ENCODE data around the gene CIAO2A. TPM values are rescaled to one million over a fixed set of nuclear protein-coding genes. Genes with fewer than 3 reads are reported as not detected.

CIAO2A gene
- total RNA-seq, 1 experiment from 2014 or later, result 74.4 TPM

DNA sequence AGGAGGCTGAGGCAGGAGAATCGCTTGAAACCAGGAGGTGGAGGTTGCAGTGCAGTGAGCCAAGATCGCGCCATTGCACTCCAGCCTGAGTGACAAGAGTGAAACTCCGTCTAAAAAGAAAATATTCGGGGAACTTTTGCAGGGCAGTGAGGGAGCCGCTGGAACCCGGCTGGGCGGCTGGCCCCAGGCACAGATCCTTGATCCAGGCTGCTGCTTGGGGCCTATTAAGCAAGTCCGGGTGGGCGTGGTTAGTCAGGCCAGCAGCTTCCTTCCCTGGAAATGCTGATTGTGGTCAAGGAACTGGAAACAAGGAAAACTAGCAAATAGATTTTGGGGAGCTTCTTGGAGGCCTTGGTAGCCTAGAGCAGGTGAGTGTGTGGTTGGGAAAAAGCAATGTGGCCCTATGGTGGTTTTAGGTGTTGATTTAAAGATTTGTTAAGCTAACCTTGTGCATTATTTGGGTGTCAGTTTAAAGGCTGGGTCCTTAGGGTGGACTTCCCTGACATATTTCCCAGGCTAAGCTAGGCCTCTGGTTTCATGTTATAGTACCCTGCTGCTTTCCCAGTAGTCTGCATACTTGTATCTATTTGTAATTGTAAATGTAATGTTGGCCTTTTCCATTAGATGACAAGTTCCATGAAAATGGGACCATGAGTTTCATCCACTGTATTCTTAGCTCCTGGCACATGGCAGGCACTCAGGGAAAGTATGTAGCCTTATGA, 40.1 kb upstream of the CIAO2A start:
- Histone ChIP-seq H2BK20ac (ENCODE audit: low read depth, low read length, poor library complexity, severe bottlenecking) (no peak overlapping the region), H3K27ac (ENCODE audit: insufficient read length, low read depth, low read length) (no peak overlapping the region), H3K4ac (ENCODE audit: low read depth, low read length) (no peak overlapping the region), H2BK15ac (ENCODE audit: low read depth, low read length) (no peak overlapping the region), H2BK12ac (ENCODE audit: insufficient read length, low read depth, low read length) (no peak overlapping the region), H2BK120ac (ENCODE audit: low read depth, low read length, poor library complexity, severe bottlenecking) (no peak overlapping the region), H3K23ac (ENCODE audit: insufficient read length, low read depth, low read length) (no peak overlapping the region), H3K4me2 (ENCODE audit: insufficient read depth, insufficient read length, low read length) (no peak overlapping the region), H3K18ac (ENCODE audit: insufficient read length, low read depth, low read length) (no peak overlapping the region), H3K14ac (ENCODE audit: insufficient read depth, low read length) (no peak overlapping the region), H3K79me2 (ENCODE audit: insufficient read depth, low read length) (no peaks in the 10 kb centered on the region), H3K56ac (ENCODE audit: insufficient read length, low read depth, low read length) (no peak overlapping the region), H3T11ph (ENCODE audit: low read length) (no peak overlapping the region), H3K9me3 (ENCODE audit: control insufficient read depth, low read depth, low read length) (no peaks in the 10 kb centered on the region), H2AK5ac (ENCODE audit: insufficient read length, low read length) (no peak overlapping the region), H2BK5ac (ENCODE audit: insufficient read length, low read length) (no peak overlapping the region), H3K27me3 (ENCODE audit: insufficient read depth, low read length) (no peaks in the 10 kb centered on the region), H3K79me1 (ENCODE audit: insufficient read depth, low read depth, low read length, poor library complexity, severe bottlenecking) (no peaks in the 10 kb centered on the region), H4K91ac (ENCODE audit: insufficient read length, low read depth, low read length) (no peak overlapping the region), H3K9ac (ENCODE audit: extremely low read depth, insufficient read length, low read length) (no peak overlapping the region), H4K5ac (ENCODE audit: insufficient read length, low read depth, low read length) (no peak overlapping the region), H3K23me2 (ENCODE audit: insufficient read length, low read depth, low read length, poor library complexity, severe bottlenecking) (no peaks in the 10 kb centered on the region), H3K4me1 (ENCODE audit: insufficient read depth, low read length) (no peaks in the 10 kb centered on the region), H4K8ac (replicated peaks; ENCODE audit: insufficient read length, low read depth, low read length) (no peak overlapping the region), H2AFZ (ENCODE audit: low read length) (no peak overlapping the region), H4K20me1 (ENCODE audit: control insufficient read depth, insufficient read depth, insufficient read length) (no peaks in the 10 kb centered on the region)
- TF ChIP-seq, protein P1, sequence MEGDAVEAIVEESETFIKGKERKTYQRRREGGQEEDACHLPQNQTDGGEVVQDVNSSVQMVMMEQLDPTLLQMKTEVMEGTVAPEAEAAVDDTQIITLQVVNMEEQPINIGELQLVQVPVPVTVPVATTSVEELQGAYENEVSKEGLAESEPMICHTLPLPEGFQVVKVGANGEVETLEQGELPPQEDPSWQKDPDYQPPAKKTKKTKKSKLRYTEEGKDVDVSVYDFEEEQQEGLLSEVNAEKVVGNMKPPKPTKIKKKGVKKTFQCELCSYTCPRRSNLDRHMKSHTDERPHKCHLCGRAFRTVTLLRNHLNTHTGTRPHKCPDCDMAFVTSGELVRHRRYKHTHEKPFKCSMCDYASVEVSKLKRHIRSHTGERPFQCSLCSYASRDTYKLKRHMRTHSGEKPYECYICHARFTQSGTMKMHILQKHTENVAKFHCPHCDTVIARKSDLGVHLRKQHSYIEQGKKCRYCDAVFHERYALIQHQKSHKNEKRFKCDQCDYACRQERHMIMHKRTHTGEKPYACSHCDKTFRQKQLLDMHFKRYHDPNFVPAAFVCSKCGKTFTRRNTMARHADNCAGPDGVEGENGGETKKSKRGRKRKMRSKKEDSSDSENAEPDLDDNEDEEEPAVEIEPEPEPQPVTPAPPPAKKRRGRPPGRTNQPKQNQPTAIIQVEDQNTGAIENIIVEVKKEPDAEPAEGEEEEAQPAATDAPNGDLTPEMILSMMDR (conservative IDR thresholded peaks at IDR 0.05), result no peak
- Mint-ChIP-seq H3K9me3 (no peaks in the 10 kb centered on the region), H3K36me3 (ENCODE audit: insufficient read depth in 1 of 3, low read depth in 3 of 3) (peaks cover 15 to 68% (median 61%) of the 10 kb centered on the region in 3 experiments; a peak in 6 of 7 replicates), H3K27me3 (ENCODE audit: low read depth) (no peaks in the 10 kb centered on the region), H3K27ac (no peak overlapping the region), H3K4me1 (0 out of 4 replicates have a peak, but pooled peaks cover 0 to 7% of the 10 kb centered on the region in 2 experiments), H3K4me3 (no peak overlapping the region)
- WGBS (ENCODE audit: extremely low coverage, insufficient read length, low lambda C conversion rate), result no CpG with 5 or more reads among the region's 10 CpGs
- DNase-seq, result no peak

Data from H9 (cell line).